GM12864 (cell line): ENCODE data around the gene PPARD.

Source experiments
- DNase-seq: peaks from one replicate; pipeline ENCODE4 v3.0.0-alpha.2; 2011; ENCODE audit warnings: low read depth
- H3K4me3 ChIP-seq: 2 replicates; pipeline ENCODE4 v1.5.1; 2011; ENCODE audit warnings: mild to moderate bottlenecking, low read depth, low read length, control low read depth
- TF ChIP-seq, protein P1 (sequence below): IDR thresholded peaks from 2 replicates; pipeline ENCODE4 v1.5.1; 2011; ENCODE audit warnings: low read depth, mild to moderate bottlenecking, moderate library complexity, low read length, control low read depth, inconsistent platforms; ENCODE audit errors: missing control alignments

The PPARD gene

DNA sequence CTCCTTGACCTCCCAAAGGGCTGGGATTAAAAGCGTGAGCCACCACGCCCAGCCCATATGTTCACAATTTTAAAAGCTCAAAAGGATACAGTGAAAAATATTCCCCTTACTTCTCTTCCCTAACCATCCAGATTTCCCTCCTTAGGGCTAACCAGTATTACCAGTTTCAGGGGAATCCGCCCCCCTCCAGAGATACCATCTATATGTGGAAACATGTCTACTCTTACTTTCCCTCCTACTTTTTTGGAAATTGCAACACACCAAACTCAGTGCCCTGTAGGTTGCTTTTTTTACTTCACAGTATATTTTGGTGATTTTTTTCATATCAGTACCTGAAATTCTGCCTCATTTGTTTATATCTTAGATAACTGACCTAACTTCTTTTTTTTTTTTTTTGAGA lies 118.9 kb downstream of the PPARD start:
- no peak overlapping the region for H3K4me3 ChIP-seq
- no peak for DNase-seq
- TF ChIP-seq, protein P1, sequence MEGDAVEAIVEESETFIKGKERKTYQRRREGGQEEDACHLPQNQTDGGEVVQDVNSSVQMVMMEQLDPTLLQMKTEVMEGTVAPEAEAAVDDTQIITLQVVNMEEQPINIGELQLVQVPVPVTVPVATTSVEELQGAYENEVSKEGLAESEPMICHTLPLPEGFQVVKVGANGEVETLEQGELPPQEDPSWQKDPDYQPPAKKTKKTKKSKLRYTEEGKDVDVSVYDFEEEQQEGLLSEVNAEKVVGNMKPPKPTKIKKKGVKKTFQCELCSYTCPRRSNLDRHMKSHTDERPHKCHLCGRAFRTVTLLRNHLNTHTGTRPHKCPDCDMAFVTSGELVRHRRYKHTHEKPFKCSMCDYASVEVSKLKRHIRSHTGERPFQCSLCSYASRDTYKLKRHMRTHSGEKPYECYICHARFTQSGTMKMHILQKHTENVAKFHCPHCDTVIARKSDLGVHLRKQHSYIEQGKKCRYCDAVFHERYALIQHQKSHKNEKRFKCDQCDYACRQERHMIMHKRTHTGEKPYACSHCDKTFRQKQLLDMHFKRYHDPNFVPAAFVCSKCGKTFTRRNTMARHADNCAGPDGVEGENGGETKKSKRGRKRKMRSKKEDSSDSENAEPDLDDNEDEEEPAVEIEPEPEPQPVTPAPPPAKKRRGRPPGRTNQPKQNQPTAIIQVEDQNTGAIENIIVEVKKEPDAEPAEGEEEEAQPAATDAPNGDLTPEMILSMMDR = no peak

DNA sequence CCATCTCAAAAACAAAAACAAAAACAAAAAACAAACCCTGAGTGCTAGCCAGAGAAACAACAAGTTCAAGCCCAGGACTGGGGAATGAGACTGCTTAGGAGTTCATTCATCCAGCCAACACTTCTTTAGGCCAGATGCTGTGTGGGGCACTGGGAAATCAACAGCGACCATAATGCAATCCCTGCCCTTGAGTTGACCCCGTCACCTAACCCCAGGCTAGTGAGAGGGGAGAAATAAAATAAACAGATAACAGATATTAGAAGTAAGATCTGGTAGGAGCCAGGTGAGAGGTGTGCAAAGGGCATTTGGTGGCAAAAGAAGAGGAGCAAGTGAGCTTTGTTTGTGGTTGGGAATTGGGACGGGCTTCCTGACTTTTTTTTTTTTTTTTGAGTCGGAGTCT lies 120.9 kb downstream of the PPARD start:
- TF ChIP-seq, protein P1 = no peak
- DNase-seq = no peak
- no peak overlapping the region for H3K4me3 ChIP-seq

DNA sequence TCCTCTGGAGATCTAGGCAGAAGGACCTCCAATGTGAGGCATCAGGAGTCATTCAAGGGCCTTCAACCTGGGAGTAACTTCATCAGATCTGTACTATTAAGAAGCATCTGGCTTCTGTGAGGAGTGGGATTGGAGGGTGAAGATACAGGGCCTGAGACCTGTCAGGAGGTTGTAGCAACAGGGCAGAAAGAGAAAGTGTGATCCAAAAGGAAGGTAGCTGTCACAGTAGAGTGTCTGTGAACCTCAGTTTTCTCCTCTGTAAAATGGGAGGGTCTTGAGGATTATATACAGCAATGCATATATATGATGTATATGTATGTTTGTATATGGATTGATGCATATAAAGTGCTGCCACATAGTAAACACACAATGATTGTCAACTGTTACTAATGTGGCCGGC lies 123.3 kb downstream of the PPARD start:
- no peak for DNase-seq
- no peak overlapping the region for H3K4me3 ChIP-seq
- TF ChIP-seq, protein P1 = no peak

DNA sequence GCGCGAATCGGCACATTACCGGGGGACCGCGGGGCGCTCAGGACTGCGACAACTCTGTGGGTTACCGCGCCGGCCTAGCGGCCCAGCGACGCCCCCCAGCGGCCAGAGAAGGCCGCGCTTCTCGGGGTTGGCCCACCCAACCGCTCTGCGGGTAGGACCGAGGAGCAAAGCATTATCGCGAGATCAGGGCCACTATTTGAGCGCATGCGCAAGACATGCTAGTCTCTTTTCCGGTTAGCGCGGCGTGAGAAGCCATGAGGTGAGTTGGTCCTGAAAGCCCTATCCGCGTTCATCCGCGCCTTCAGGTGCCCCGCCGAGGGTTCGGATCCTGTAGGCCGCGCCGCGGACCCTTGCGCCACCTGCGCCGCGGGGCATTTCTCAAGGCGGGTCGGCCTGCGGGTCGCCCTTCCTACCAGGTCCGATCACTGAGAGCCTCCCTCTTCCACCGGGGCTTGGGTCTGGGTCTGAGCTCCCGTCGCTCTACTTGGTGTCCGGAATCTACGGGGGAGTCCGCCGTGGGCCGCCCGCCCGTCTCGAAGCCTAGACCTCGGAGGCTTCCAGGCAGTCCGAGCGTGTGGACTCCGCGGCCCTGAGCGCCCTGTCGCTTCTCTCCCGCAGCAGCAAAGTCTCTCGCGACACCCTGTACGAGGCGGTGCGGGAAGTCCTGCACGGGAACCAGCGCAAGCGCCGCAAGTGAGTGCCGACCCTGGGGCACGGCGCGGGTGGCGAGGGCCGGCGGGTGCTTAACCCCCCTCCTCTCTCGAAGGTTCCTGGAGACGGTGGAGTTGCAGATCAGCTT lies 126.0 kb downstream of the PPARD start, which contains the start of gene RPL10A:
RPL10A (plus strand) TSS at position 221 of the 799 bp plus-strand sequence; CDS start at position 255, 34 bp downstream.
- peak; percentile 94 for DNase-seq
- peak within 1 kb of the TSS; percentile 79 for H3K4me3 ChIP-seq
- TF ChIP-seq, protein P1 = peak; percentile 98

DNA sequence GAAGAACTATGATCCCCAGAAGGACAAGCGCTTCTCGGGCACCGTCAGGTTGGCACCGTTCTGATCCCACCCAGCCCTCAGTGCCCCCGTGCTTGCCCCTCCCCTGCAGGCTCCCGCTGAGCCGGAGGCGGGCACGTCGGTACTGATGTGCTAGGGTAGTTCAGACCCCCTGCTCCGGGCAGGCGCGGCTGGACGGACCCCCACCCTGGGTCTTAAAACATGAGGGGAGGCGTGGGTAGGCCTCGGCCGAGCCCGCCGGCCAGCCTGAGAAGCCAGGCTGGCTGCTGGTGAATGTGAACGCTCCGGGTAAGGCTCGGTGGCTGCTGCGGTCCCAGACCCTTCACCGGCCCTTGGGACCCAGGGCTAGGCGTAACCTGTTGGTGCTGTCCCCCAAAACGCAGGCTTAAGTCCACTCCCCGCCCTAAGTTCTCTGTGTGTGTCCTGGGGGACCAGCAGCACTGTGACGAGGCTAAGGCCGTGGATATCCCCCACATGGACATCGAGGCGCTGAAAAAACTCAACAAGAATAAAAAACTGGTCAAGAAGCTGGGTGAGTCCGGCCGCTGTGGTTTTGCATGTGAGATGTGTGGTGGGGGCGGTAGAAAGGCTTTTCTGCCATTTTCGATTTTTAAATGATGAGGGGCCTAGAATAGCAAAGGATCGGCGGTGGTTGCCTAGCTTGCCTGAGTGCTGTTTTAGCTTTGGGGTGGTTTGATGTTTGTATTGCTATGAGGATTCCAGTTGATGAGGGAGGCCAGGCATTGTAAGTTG lies 126.8 kb downstream of the PPARD start:
- TF ChIP-seq, protein P1 = no peak
- peak overlapping the region; percentile 79 for H3K4me3 ChIP-seq
- no peak for DNase-seq

DNA sequence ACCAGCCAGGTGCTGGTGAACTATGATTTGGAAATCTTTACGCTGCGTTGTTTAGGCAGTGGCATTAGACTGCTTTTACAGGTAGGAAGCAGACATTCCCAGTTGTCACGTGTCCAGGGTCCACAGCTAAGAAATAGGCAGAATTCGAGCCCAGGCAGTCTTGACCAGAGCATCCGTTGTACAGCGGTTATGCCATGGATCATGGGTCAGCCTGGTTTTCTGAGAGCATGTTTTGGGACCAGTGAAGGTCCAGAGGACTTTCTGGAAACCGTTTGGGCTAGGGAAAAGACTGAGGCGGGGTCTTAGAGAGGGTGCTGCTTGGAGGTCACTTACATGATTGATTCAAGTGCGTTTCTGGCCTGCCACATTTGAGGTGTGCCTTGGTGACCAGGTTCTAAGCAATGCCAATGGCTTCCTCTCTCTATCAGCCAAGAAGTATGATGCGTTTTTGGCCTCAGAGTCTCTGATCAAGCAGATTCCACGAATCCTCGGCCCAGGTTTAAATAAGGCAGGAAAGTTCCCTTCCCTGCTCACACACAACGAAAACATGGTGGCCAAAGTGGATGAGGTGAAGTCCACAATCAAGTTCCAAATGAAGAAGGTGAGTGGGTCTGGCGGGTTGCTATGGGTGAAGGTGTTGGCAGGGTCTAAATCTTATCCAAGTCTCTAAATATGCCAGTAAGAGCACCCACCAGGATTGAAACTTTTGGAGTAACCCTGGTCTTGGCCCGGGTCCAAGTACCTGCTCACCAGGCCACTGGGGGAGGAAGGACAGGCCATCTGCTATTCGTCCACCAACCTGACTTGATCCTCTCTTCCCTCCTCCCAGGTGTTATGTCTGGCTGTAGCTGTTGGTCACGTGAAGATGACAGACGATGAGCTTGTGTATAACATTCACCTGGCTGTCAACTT lies 127.6 kb downstream of the PPARD start:
- DNase-seq = no peak

More for the DNA sequence above, 127.6 kb downstream of the PPARD start:
- peak overlapping the region; percentile 79 for H3K4me3 ChIP-seq
- TF ChIP-seq, protein P1 = no peak
